ENCODE results near the gene EPB41L4B.
"Not testable (repeated sequence)": the region's sequence is repeated elsewhere in the genome, so short reads cannot be mapped to it uniquely, and the experiment has no call there.

The EPB41L4B gene

DNA sequence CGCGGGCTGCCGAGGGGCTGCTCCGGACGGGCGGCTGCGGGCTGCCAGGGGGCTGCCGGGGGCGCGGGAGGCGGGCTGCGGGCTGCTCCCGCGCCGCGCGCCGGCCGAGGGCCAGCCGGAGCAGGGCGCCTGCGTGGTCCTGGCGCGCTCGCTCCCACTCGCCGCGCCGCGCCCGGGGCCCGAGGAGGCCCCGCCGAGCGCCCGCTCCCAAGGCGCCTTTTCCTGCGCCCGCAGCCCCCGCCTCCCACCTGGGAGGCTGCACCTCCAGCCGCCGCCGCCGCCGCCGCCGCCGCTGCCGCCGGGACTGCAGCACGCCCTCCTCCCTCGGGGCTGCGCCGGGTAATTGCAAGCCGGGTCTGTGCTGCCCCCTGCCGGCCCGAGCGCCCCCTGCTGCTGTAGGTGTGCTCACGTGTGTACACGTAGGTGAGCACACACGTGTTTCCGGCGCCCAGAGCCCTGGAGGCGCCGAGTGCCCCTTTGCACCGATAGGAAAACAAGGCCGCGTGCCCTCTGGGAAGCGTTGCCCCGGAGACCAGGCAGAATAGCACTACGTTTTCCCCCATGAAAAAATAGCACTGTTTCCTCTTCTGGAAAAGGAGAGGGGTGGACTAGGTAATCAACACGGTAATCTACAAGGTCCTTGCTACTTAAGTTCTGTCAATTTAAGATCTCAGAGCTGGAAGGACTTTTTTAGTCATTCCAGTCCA, at the start of gene EPB41L4B:
EPB41L4B (minus strand) TSS at position 318 of the 707 bp plus-strand sequence. CDS start 613 bp downstream, outside the sequence.
- peak; percentile 82 for DNase-seq (ENCODE audit: low read depth)

DNA sequence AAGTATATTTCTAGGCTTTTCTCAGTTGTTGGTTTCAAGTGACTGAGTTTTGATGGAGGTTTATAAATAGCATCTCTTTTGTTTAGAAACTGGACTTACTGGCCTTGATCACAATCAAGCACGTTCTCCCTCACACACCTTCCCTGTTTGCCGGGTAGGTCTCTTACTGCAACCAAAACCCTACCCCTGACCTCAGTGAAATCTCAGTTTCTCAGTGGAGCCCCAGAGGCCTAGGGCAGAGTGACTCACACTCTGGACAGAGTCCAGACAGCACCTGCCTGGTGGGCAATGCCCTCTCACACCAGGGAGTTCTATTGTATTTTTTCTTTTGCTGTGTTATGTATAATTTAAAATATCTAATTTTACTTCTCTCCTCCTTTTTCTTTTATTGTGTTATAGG, 48.4 kb upstream of the EPB41L4B start:
- no peak for DNase-seq (ENCODE audit: low read depth)

DNA sequence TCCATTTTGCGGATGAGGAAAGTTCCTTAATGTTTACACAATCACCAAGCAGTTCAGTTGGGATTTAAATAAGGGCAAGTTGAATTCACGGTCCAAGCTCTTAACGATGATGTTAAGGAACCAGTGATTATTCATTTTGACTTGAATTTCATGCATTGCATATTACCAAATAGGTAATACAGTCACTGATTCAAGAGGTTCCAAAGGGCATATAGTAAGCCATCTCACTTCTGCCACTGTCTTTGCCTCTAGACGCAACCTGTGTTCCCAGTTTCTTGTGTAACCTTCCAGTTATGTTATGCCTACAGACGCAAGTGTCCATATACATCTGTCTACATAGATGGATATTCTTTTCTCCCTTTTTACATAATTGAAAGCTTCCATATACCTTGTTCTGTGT, 39.9 kb upstream of the EPB41L4B start:
- no peak for DNase-seq (ENCODE audit: low read depth)

GRCh38 chr9:109358968-109359603, 38.2 kb upstream of the EPB41L4B start:
- DNase-seq (ENCODE audit: low read depth): not testable (repeated sequence)

DNA sequence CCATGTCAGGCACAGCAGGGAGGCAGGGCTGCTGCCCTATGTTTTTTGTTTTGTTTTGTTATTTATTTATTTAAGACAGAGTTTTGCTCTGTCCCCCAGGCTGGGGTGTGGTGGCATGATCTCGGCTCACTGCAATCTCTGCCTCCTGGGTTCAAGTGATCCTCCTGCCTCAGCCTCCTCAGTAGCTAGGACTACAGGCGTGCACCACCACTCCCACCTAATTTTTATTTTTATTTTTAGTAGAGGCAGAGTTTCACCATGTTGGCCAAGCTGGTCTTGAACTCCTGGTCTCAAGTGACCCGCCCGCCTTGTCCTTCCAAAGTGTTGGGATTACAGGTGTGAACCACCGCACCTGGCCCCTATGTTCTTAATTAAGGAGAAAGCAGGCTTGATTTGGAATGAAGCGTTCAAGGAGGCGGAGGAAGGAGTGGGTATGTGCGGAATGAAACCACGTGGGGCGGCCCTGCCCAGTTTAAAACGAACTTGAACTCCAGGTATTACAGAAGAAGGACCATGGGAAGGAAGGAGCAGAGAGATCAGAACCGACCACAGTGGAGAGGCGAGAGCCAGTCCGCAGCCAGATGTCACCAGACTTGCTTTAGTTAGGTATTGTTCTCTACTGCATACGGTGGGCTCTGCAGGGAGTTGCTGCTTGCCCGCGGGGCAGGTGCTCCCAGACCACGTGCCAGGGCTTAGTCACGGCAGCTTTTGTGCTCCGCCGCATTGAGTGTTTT, 34.9 kb upstream of the EPB41L4B start:
- DNase-seq (ENCODE audit: low read depth): no peak

DNA sequence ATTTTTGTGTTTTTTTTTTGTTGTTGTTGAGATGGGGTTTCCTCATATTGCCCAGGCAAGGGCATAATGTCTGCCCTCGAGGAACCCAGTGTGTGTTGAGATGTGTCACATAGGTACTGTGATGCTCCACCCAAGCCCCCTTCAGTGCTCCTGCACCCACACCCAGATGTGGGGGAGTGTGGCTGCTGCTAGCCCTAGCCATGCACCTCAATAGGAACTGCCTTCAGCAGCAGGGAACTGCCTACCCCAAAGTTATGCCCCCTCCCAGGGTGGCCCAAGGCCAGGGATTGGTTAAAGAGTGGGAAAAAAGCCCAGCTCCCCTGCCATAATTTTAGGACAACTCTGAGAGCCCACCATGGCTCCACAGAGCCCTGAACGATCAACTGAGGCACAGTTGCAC, 33.3 kb upstream of the EPB41L4B start:
- DNase-seq (ENCODE audit: low read depth): no peak

DNA sequence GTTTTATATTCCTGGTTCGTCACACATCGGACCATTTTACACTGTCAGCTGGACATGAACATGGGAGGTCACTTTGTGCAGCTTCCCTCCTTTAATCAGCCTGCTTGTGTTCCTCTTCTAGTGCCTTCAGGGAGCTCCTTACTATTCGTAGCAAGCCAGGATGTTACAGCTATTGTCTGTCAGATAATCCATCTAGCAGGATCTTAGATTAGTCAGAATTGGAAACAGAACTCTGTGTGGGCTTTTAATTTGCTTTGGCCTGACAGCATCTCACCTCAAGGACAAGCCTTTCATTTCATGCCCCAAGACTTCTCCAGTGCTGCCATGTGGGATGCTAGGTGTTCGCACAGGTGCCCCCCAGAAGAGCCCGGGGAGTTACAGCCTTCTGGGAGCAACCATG, 30.2 kb upstream of the EPB41L4B start:
- DNase-seq (ENCODE audit: low read depth): no peak

DNA sequence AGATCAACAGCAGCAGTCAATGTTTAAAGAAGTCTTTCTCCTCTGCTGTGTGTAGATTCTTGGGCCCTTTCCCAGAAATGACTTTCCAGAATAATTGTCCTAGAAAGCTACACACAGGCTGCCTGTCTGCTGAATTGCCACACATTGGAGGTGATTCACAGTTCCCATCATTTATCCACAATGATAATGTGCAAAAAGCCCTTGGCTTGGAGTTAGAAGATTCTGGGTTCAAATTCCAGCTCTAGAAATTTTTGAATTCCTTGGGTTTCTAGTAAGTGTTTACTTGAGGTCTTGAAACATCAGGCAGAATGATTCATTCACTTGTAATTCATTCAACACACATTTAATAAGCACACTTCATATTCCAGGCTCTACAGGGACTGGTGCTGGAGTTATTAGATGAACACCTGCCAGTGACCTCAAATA, 28.6 kb upstream of the EPB41L4B start:
- peak; percentile 61 for DNase-seq (ENCODE audit: low read depth)

GRCh38 chr9:109346904-109347303, 26.0 kb upstream of the EPB41L4B start:
- DNase-seq (ENCODE audit: low read depth): no peak

DNA sequence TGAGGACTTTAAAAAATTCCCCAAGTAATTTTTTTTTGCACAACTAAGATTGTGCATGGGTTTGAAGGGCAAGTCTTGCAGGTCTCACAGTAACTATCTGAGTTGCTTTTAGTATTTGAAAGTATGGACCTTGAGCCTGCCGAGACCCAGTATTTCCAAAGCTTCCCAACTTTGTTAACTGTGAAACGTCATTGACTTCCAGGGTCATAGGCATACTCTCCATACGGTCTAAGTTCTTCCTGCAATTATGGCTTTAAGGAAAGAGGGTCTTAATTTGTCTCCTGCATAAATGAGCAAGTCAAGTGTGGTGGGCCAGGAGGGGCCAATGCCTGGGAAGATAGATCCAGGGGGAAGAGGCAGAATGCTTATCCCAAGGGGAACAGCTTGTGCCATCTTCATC, 24.0 kb upstream of the EPB41L4B start:
- no peak for DNase-seq (ENCODE audit: low read depth)

- DNase-seq (ENCODE audit: low read depth): no peak
These were observed 22.0 kb upstream of the EPB41L4B start for GRCh38 chr9:109342878-109343277.

DNA sequence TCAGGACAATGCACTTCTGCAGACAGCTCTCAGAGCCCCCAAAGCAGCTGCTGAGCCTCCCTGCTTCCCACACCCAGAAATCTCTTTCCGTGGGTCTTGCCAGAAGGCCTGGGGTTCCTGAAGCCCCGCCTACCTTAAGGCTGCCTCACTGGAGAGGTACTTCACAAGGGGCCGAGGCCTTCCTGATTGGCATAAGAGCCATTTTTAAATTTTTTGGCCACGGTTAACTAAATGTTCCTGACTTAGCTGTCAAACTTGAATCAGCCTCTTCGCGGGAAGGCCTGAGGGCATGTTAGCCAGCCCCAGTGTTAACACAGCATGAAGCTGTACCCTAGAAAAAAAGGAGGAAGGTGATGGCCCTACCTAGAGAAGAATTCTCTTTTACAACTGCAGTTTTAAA, 20.7 kb upstream of the EPB41L4B start:
- DNase-seq (ENCODE audit: low read depth): no peak

- DNase-seq (ENCODE audit: low read depth): not testable (repeated sequence)
These were observed 20.1 kb upstream of the EPB41L4B start for GRCh38 chr9:109340979-109341378.

DNA sequence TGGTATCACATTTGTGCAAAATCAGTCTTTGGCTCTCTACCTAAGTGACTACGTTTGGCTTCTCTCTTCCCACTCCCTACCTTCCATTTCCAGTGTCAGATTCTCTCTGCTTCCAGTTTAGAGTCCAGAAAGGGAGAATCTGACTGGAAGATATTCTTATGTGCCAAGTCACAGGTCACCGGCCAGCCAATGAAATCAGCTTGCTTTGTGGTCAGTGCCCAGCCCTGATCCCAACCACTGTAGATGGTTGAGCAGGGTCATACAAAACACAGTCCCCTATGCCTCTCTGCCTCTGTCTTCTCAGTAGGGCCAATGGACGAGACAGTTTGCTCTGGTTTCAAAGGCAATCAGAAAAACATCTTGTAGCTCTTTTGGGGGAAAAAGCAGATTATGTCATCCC, 15.6 kb upstream of the EPB41L4B start:
- DNase-seq (ENCODE audit: low read depth): no peak

DNA sequence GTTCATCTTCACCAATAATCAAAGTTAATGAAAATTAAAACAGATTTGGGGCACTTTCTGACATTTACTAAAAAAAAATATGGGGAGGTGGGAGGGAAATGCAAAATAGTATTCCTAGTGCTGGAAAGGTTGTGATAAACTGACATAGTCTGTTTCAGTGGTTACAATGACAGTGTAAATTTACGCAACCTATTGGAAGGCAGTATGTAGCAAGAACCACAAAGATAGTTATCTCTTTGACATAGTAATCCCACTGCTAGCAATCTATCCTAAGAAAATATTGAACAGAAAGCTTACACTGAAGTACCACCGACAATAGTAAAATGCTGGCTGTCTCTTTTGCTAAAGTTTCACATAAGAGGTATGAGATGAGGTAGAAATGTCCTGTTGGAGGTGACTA, 15.1 kb upstream of the EPB41L4B start:
- no peak for DNase-seq (ENCODE audit: low read depth)

- DNase-seq (ENCODE audit: low read depth): no peak
These were observed 14.3 kb upstream of the EPB41L4B start for GRCh38 chr9:109335121-109335520.

GRCh38 chr9:109331353-109331752, 10.5 kb upstream of the EPB41L4B start:
- no peak for DNase-seq (ENCODE audit: low read depth)

- DNase-seq (ENCODE audit: low read depth): no peak
These were observed 8.9 kb upstream of the EPB41L4B start for GRCh38 chr9:109329638-109330258.

GRCh38 chr9:109328978-109329637, 8.2 kb upstream of the EPB41L4B start:
- peak; percentile 64 for DNase-seq (ENCODE audit: low read depth)

- DNase-seq (ENCODE audit: low read depth): no peak
These were observed 4.2 kb upstream of the EPB41L4B start for GRCh38 chr9:109325089-109325488.

DNA sequence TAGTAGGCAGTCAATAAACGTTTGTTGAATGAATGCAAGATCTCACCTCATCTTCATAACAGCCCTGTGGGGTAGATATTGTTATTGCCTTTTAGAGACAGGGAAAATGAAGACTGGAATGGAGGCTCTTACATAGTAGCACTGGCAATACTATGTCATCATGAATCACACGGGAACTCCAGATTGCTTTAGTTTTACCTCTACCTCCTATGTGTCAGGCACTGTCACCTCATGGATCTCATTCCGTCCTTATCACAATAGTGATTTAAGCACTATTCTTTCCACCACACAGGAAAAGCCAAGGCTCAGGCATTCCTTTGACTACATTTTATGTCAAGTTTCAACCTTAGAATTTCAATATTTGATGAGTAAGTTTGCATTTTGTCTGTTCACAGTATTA, 2.9 kb upstream of the EPB41L4B start:
- DNase-seq (ENCODE audit: low read depth): no peak

DNA sequence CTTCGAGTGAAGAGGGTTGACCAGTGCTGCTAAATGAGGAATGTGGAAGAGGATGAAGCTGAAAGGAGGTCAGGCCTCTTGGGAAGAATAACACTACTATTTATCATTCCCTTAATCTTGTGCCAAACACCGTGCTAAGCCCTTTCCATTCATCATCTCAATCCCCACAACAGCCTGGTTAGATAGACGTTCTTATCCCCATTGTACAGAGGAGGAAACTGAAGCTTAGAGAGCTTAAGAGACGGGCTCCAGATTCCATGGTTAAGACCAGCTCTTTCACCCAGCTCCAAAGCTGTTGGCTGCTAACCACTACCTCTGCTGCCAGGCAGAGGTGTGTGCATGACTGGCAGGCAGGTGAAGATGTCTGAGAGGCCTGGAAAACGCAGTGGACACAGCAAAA, 868 bp upstream of the EPB41L4B start:
- DNase-seq (ENCODE audit: low read depth): no peak

Measured in ELR (cell line).